GM12878 (cell line): Measurements from ENCODE around the gene INPP1.

ENCODE experiments used
- CHD2 ChIP-seq: IDR thresholded peaks from 2 replicates; pipeline ENCODE4 v1.6.1; 2011; ENCODE audit warnings: low read depth, low read length, improper control_type of control experiment, borderline replicate concordance
- NBN ChIP-seq: fragments of 450-650 bp; IDR thresholded peaks from 2 replicates; pipeline ENCODE4 v1.6.1; 2016
- TF ChIP-seq, protein P1 (sequence below), 3 experiments: IDR thresholded peaks in 2 of 3; conservative IDR thresholded peaks in 1 of 3; 2 replicates each; pipeline ENCODE4 v1.5.1; 2011; ENCODE audit warnings: low read depth in 3 of 3, low read length in 3 of 3, mild to moderate bottlenecking in 3 of 3, control low read depth in 2 of 3, moderate library complexity in 2 of 3, inconsistent platforms in 1 of 3, mixed read lengths in 1 of 3; ENCODE audit not compliant: control insufficient read depth in 2 of 3, insufficient read depth in 1 of 3; ENCODE audit errors: extremely low read depth in 1 of 3

DNA sequence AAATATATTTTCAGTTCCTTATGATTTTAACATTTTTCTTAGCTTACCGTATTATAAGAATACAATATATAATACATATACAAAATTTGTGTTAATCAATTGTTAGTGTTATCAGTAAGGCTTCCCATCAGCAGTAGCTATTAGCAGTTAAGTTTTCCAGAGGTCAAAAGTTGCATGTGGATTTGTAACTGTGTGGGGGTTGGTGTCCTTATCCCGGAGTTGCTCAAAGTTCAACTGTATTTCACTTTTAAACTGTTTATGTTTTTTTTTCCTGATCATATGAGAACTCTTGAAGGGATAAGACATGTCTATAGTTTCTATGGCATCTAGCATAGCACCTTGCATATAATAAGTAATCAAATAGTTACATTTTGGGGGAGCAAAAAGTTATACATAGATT lies 52.9 kb downstream of the INPP1 start:
- TF ChIP-seq NBN (no peak), CHD2 (no peak)
- TF ChIP-seq, protein P1, sequence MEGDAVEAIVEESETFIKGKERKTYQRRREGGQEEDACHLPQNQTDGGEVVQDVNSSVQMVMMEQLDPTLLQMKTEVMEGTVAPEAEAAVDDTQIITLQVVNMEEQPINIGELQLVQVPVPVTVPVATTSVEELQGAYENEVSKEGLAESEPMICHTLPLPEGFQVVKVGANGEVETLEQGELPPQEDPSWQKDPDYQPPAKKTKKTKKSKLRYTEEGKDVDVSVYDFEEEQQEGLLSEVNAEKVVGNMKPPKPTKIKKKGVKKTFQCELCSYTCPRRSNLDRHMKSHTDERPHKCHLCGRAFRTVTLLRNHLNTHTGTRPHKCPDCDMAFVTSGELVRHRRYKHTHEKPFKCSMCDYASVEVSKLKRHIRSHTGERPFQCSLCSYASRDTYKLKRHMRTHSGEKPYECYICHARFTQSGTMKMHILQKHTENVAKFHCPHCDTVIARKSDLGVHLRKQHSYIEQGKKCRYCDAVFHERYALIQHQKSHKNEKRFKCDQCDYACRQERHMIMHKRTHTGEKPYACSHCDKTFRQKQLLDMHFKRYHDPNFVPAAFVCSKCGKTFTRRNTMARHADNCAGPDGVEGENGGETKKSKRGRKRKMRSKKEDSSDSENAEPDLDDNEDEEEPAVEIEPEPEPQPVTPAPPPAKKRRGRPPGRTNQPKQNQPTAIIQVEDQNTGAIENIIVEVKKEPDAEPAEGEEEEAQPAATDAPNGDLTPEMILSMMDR (IDR thresholded peaks at IDR 0.05 in 2 of 3, conservative IDR thresholded peaks at IDR 0.05 in 1 of 3; ENCODE audit: control insufficient read depth in 2 of 3, extremely low read depth in 1 of 3, insufficient read depth in 1 of 3, low read depth in 3 of 3, low read length in 3 of 3) = no peak
